Loucy (cell line): Measurements from ENCODE around the gene CLPTM1.
A peak's percentile ranks its signal among the peaks of the same experiment; 100 is the strongest.

ENCODE experiments used
- EZH2phosphoT487 ChIP-seq: fragments of 200-600 bp; IDR thresholded peaks from 2 replicates; pipeline ENCODE4 v1.6.1; 2018; ENCODE audit warnings: antibody characterized with exemption, mild to moderate bottlenecking, moderate library complexity, borderline replicate concordance
- TF ChIP-seq, protein P1 (sequence below): fragments of 200-600 bp; sonication (generic); conservative IDR thresholded peaks from 2 replicates; pipeline ENCODE4 v1.5.1; 2014; ENCODE audit warnings: mild to moderate bottlenecking, antibody characterized with exemption, low read length

DNA sequence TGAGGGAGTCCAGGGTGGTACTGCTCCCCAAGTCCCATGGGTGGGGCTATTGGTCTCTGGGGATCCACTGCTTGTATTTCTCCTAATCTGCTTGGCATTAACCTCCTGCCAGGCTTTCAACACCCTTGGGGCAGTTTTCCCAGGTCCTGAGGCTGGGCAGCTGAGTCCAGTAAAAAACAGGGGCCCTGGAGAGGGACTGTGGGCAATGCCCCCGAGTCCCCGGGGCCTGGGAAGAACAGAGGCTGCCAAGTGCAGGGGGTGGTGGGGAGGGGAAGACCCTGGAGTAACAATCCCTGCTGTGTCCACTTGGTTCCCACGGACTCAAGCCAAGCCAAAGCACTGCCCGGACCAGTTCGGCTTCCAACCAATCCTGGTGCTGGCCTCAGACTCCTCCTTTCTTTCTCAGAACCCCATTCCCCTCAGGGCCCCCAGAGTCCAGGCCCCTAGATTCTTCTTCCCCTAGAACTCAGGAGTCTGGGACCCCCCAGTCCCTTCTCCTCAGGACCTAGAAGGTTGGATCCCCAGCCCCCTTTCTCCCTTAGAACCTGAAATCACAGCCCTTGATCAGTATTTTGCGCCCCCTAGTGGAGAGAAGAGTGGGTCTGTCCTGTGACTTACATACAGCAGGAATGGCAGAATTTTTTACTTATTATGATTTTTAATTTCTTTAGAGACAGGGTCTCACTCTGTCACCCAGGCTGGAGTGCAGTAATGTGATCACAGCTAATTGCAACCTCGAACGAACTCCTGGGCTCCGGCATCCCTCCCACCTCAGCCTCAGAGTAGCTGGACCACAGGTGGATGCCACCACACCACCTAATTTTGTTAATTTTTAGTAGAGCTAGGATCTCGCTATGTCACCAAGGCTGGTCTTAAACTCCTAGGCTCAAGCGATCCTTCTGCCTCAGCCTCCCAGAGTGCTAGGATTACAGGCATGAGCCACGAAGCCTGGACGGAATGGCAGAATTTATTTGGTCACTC is 3.7 kb upstream of the CLPTM1 start:
- TF ChIP-seq, protein P1, sequence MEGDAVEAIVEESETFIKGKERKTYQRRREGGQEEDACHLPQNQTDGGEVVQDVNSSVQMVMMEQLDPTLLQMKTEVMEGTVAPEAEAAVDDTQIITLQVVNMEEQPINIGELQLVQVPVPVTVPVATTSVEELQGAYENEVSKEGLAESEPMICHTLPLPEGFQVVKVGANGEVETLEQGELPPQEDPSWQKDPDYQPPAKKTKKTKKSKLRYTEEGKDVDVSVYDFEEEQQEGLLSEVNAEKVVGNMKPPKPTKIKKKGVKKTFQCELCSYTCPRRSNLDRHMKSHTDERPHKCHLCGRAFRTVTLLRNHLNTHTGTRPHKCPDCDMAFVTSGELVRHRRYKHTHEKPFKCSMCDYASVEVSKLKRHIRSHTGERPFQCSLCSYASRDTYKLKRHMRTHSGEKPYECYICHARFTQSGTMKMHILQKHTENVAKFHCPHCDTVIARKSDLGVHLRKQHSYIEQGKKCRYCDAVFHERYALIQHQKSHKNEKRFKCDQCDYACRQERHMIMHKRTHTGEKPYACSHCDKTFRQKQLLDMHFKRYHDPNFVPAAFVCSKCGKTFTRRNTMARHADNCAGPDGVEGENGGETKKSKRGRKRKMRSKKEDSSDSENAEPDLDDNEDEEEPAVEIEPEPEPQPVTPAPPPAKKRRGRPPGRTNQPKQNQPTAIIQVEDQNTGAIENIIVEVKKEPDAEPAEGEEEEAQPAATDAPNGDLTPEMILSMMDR: peak; percentile 88
- TF ChIP-seq EZH2phosphoT487: no peak
